Measurements from ENCODE around the gene HSPA6. TPM values are rescaled to one million over a fixed set of nuclear protein-coding genes. Genes with fewer than 3 reads are reported as not detected.
"Not testable (repeated sequence)": the region's sequence is repeated elsewhere in the genome, so short reads cannot be mapped to it uniquely, and the experiment has no call there.

Gene HSPA6
- 0.82 TPM for total RNA-seq

- FAIRE-seq: not testable (repeated sequence)
- DNase-seq (ENCODE audit: low spot score in 2 of 2): peak; percentile 76 to 79
Measured at GRCh38 chr1:161523817-161524741, at the start of gene HSPA6. Gene HSPA6, plus strand, starts transcription at chr1:161524540. Its CDS starts 119 bp downstream, at chr1:161524659.

- not testable (repeated sequence) for FAIRE-seq; DNase-seq (ENCODE audit: low spot score in 2 of 2)
Measured at GRCh38 chr1:161477711-161478110, 46.6 kb upstream of the HSPA6 start.

GRCh38 chr1:161478985-161479384 lies 45.4 kb upstream of the HSPA6 start:
- no peak for FAIRE-seq
- DNase-seq (ENCODE audit: low spot score in 2 of 2): no peak

GRCh38 chr1:161480381-161481035 lies 43.8 kb upstream of the HSPA6 start:
- DNase-seq (ENCODE audit: low spot score in 2 of 2) (no peak), FAIRE-seq (no peak)

DNA sequence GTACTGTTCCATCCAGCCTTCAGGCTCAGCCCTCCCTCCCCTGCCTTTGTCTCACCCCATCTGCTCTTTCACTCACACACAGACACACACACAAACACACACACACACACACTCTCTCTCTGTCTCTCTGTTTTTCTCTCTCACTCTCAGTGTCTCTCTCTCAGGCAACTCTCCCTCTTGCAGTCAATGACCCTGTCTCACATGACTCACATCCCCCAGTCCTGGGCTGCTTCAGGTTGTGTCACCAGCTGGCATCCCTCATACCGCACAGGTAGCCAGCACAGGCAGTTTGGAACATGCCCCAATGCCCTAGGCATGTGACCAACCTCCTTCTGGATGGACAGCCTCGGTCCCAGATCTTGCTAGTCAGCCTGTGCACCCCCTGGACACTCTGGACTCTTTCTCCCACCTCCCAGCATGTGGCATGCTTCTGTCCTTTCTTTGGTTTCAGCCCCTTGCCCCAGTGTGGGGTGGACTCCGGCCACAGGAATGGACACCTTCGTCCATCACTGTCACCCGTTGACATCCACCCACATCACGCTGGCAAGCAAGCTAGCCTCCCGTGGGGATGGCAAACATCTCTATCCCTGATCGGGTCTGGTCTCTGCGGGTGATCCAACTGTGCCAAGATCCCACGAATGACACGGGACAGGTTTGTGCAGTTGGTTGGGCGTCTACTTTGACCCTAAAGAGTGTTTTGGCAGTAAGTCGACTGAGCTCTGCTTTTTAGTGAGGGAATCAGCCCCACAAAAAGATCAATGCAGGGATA lies 42.5 kb upstream of the HSPA6 start:
- no peak for DNase-seq (ENCODE audit: low spot score in 2 of 2)
- FAIRE-seq: no peak

- FAIRE-seq: no peak
- DNase-seq (ENCODE audit: low spot score in 2 of 2): no peak
Measured at GRCh38 chr1:161482610-161483009, 41.7 kb upstream of the HSPA6 start.

DNA sequence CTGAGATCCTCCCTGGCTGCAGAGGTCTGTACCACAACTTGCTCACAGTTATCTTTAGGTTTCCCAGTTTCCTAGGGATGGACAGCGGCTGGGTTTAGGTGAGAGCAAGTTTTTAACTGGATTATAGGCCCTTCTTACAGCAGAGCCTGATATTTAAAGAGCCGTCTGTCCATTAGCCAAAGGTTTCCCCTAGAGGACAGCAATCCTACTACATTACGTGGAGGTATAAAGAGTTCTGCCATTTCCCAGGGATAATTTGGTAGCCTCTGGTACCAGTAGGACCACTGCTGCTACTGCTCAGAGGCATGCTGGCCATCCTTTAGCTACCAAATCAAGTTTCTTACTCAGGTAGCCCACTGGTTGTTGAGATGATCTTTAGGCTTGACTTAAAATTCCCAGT lies 41.0 kb upstream of the HSPA6 start:
- DNase-seq (ENCODE audit: low spot score in 2 of 2): no peak

DNA sequence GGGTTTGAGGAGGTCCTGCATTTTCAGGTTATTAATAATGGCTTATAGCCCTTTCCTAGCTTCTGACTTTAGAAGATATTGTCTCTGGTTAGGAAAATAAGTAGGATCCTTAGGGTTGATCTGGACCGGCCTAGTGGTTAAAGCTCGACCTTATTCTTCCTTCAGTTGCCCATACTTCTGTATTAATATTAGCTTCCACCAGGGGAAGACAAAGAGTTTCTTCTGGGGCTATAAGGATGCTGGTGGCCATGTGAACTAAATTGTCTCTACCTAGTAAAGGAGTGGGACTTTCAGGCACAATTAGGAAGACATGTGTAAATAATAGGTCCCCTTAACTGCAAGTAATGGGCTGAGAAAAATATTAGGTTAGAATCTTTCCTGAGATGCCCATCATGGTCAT lies 39.7 kb upstream of the HSPA6 start:
- no peak for FAIRE-seq

More for the DNA sequence above, 41.0 kb upstream of the HSPA6 start:
- FAIRE-seq: no peak

DNA sequence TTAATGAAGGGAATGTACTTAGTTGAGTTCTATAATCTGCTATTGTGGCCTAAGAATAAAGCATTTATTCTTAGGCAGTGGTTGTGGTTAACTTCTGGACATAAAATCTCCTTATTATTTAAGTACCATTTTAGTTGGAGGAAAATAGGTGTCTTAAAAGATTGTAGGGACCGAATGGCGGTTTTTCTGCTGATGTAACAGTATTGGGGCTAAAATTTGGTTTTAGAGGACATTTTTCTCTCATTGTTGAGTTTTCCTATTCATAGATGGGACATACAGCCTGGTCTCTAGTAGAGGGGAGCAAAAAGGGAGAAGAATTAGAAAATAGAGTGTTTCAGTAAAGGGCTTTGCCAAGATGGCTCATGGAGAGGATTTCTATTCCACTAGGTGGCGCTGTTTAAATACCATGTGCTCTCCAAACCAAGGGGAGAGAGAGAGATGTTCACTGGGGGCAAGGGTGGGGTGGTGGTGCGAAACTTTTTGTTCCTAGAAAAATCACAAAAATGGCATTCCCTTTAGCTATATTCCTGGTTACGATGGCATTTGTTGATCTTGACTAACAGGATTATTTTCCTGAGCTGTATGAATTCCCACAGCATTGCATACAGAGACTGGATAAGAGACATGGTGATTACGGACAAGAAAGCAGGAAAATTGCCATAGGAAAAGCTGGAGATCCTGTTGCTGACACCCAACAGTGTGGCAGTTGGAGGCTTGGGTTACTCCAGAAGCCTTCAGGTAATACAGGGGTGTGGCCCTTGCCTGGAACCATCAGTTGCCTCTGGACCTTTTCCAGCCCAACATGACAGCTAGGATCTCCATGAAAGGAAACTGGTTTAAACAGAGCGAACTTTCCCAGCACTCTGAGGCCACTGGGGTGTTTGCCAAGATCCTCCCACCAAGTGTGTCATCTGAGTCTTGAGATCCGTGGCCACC lies 37.3 kb upstream of the HSPA6 start:
- no peak for FAIRE-seq
- DNase-seq (ENCODE audit: low spot score in 2 of 2): peak; percentile 51 to 62

More for the DNA sequence above, 39.7 kb upstream of the HSPA6 start:
- DNase-seq (ENCODE audit: low spot score in 2 of 2): no peak

GRCh38 chr1:161491472-161491871 lies 32.9 kb upstream of the HSPA6 start:
- FAIRE-seq: no peak
- DNase-seq (ENCODE audit: low spot score in 2 of 2): no peak

- DNase-seq (ENCODE audit: low spot score in 2 of 2) (no peak), FAIRE-seq (peak; percentile 50)
Measured at GRCh38 chr1:161492827-161493226, 31.5 kb upstream of the HSPA6 start.

DNA sequence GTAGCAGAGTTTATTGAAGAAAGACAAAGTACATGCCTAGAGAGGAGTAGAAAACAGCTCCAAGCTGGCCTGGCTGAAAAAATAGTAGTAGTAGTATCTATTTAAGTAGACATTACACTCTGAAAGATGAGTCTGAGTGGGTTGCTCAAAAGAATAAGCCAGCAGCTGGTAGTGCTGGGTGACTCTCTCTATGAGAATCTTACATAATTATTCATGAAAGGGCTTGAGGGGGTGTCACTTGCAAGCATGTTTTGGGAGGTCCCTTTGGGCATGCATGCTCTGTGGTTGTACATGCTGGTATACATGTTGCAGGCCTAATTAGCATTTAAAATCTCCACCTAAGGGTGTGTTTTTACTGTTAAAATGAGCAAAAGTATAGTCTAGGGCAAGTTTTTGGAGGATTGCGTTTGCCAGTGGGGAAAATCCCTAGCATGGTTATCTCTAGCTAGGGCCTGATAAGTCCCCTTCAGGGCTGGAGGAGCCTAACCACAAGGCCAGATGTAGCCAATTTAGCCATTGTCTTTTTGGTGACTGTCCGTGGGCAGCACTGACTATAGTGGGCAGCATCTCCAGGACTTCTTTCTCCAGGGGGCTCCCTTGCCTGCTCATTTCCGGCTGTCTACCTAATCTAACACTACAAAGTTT lies 30.1 kb upstream of the HSPA6 start:
- FAIRE-seq: no peak

GRCh38 chr1:161495490-161495889 lies 28.9 kb upstream of the HSPA6 start:
- DNase-seq (ENCODE audit: low spot score in 2 of 2) (no peak), FAIRE-seq (no peak)

More for the DNA sequence above, 30.1 kb upstream of the HSPA6 start:
- DNase-seq (ENCODE audit: low spot score in 2 of 2): no peak

DNA sequence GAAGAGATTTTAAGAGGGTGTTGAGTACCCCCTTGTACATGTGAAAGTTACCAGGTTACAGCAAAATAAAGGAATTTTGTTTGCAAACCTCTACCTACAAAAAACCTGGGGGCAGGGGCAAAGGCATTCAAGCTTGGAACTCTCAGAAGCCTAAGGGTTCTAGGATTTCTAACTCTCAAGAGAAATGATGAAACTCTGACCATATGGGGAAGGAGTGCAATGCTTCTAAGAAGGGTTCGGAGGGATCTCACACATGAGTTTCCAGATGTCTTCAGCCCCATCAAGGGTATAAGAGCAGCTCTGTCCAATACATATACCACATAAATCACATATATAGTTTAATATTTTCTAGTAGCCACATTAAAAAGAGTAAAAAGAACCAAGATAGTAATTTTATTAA lies 26.4 kb upstream of the HSPA6 start:
- no peak for FAIRE-seq
- DNase-seq (ENCODE audit: low spot score in 2 of 2): no peak

DNA sequence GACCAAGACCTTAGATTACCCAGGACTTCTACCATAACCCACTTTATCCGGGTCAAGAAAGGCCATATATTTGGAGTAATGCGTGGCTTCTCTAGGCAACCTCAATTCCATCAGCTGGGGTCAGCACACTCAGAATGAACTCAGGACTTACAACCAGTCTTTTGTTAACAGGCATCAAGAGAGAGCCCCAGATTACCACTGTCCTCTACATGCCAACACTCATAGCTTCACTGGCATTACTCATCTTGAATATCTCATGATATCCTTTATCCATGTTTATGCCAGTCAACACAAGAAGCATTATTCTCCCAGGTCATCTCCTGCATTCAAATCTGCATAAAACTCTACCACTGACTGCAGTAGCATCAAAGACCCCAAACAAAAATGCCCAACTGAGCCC lies 25.7 kb upstream of the HSPA6 start:
- DNase-seq (ENCODE audit: low spot score in 2 of 2) (no peak), FAIRE-seq (no peak)

DNA sequence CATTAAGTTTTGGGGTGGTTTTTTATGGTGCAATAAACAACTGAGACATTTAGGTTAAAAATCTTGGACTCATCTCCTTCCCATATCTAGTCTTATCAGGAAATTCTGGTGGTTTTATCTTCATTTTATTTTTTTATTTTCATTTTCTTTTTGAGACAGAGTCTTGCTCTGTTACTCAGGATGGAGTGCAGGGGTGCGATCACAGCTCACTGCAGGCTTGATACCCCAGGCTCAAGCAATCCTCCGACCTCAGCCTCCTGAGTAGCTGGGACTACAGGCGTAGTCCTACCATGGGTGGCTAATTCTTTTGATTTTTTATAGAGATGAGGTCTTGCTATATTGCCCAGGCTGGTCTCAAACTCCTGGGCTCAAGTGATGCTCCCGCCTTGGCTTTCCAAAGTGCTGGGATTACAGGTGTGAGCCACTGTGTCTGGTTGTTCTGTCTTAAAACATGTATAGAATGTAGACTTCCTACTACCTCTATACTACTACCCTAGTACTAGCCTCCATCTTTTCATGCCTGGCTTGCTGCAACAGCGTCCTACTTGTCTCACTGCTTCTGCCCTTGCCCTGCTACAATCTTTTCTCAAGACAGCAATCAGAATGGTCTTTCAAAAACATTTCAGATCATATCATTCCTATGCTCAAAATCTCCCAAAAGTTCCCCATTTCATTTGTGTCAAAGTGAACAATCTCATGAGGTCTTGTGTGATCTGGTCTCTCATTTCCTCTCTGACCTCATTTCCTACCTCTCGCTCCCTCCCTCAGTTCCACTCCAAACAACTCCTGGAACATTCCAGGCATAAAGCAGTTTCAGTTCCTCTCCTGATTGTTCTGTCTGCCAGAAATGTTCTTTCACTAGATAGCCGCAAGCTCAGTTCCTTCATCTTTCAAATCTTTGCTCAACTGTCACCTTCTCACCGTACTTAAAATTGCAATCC lies 25.0 kb upstream of the HSPA6 start:
- DNase-seq (ENCODE audit: low spot score in 2 of 2): no peak
- FAIRE-seq: no peak

DNA sequence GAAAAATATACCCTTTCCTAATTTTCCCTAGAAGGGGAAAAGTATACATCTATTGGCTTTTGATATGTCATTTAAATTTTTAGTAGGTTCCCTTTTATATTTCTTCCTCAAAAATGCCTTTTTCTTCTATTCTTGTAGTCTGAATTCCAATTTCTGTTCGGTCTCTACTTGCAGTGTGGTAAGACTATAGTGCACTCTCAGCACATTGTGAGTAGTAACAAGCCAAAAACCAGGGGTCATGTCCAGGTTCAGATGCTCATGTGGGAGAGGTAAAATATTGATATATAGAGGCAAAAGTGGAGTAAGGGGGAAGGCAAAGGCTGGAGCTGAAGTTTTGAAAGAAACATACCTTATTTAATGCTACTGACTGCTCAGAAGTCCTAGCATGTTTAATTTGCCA lies 23.1 kb upstream of the HSPA6 start:
- no peak for DNase-seq (ENCODE audit: low spot score in 2 of 2)
- no peak for FAIRE-seq

DNA sequence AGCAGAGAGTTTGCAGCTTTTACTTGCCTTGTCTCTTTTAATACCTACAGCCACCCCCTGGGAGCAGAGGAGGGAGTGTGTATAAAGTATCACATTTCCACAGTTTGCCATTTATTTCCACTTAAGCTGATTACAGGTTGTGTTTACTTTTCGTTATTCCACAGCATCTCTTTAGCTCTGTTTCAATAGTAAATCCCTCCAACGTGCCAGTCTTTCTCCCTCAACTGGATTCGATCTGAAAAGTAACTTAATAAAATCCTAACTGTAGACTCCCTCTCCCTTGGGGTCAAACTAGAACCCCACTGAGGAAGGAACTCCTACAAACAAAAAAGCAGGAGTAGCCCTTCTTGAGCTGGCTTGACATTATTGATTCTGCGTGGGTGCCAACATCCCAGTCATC lies 22.2 kb upstream of the HSPA6 start:
- DNase-seq (ENCODE audit: low spot score in 2 of 2) (no peak), FAIRE-seq (no peak)
